ENCODE measurements around the gene C7orf25. TPM values are rescaled to one million over a fixed set of nuclear protein-coding genes. Genes with fewer than 3 reads are reported as not detected.

C7orf25 gene
- total and polyA plus RNA-seq, 10 of the 15 experiments (the other 5 are each of a cell fraction or from before 2014, with no cell fraction given) = 0.63 to 3.2 (median 1.7) TPM

DNA sequence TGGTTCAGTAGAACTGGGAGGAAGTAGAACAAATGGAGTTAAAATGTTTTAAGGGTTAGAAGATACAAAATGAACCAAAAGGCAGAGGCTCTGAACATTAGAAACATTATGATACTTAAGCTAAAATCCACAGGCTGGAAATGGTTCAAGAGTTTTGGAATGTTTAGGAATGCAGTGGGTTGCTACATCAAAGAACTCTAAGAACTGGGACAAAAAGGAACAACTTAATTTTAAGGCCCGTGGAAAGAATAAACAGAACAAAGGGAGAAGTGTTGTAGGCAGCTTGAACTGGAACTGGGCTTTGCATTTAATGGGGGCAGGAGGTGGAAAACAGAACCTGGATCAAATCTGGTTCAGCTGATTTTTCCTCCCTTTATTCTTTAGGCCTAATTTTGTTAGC, 3.5 kb upstream of the C7orf25 start (continued):
- no peak for TF ChIP-seq MXI1 (IDR thresholded peaks at IDR 0.05; ENCODE audit: low read depth, low read length)

DNA sequence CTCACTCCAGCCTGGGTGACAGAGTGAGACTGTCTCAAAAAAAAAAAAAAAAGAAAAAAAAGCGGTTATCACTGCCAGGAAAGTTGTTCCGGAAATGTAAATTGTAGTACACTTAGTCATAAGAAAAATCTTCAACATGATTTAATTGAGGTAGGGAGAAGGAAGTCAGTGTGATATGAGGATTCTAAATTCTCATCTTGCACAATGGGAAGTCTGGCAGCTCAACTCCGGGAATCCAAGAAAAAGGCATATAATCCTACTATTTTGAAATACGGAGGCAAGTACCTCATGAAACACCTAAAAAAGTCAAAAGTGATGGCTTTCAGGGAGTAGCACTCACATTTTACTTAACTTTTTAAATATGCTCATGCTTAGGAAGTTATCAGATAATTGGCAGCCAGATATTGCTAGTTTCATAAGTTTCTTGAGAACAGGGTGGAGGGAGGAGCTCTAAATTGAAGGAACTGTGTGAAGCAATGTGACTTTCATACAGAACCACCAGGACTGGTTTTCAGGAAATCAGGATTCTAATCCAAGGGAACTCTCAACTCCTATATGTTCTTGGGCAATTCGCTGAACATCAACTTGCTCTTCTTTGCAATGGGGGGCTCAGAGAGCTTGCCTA, 2.7 kb upstream of the C7orf25 start:
- Histone ChIP-seq H3K79me2 (ENCODE audit: control insufficient read depth, insufficient read depth, low read length) (peaks cover 2% of the 10 kb centered on the region; the same call in 1 of the 2 replicates), H3K9me3 (replicated peaks; ENCODE audit: control insufficient read depth, insufficient read depth, low read length) (no peaks in the 10 kb centered on the region), H3K36me3 (ENCODE audit: control insufficient read depth in 2 of 2, insufficient read depth in 2 of 2, low read length in 1 of 2) (peaks cover 7 to 10% of the 10 kb centered on the region in 2 experiments), H3K9ac (ENCODE audit: control insufficient read depth, insufficient read depth, low read length) (no peak overlapping the region), H3K4me1 (ENCODE audit: control insufficient read depth, insufficient read depth, low read length) (peaks cover 15% of the 10 kb centered on the region), H3K27me3 (replicated peaks in 1 of 2; ENCODE audit: control insufficient read depth in 2 of 2, insufficient read depth in 2 of 2, low read length in 1 of 2) (no peaks in the 10 kb centered on the region), H4K20me1 (ENCODE audit: control insufficient read depth, insufficient read depth) (no peaks in the 10 kb centered on the region), H3K4me2 (ENCODE audit: control insufficient read depth, insufficient read depth) (no peak overlapping the region), H2AFZ (ENCODE audit: control insufficient read depth, low read depth, low read length) (no peak overlapping the region), H3K27ac (ENCODE audit: control insufficient read depth, insufficient read depth) (no peak overlapping the region), H3K4me3 (no peak overlapping the region)
- ChIA-PET SMC1A (ENCODE audit: uncharacterized antibody, unreplicated experiment) (interaction anchor here (0.8 to 6.1 kb wide), 5 partner anchors 11 to 27 kb away, joined by 3 to 34 read pairs (median 5); partner anchors contain the start of genes MRPL32 and PSMA2), RAD21 (ENCODE audit: unreplicated experiment) (no interaction called here), POLR2A (interaction anchor here (0.6 to 1.2 kb wide), 3 partner anchors 9 to 926 kb away, joined by 3 to 5 read pairs (median 4); no protein-coding TSS in a partner anchor), CTCF (interaction anchor here (1.0 to 2.6 kb wide), 3 partner anchors 8 to 24 kb away, joined by 4 to 9 read pairs (median 6); no protein-coding TSS in a partner anchor)
- no peak for FAIRE-seq
- no peak for ATAC-seq
- in situ Hi-C loops (cut with MboI) (no loop called here), intact Hi-C loops (cut with micrococcal nuclease; ENCODE audit: unreplicated experiment) (no loop called here)
- no TSS peak for BruUV-seq (replicated peaks)
- DNase-seq (ENCODE audit: low read depth, low spot score) = no peak
- WGBS (ENCODE audit: insufficient coverage, insufficient replicate concordance, low lambda C conversion rate, missing lambda C conversion rate) = 72% methylated on average over 4 of the region's 5 CpGs
- TF ChIP-seq, protein P1, sequence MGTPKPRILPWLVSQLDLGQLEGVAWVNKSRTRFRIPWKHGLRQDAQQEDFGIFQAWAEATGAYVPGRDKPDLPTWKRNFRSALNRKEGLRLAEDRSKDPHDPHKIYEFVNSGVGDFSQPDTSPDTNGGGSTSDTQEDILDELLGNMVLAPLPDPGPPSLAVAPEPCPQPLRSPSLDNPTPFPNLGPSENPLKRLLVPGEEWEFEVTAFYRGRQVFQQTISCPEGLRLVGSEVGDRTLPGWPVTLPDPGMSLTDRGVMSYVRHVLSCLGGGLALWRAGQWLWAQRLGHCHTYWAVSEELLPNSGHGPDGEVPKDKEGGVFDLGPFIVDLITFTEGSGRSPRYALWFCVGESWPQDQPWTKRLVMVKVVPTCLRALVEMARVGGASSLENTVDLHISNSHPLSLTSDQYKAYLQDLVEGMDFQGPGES (IDR thresholded peaks at IDR 0.05) = no peak
- TF ChIP-seq, protein P2, sequence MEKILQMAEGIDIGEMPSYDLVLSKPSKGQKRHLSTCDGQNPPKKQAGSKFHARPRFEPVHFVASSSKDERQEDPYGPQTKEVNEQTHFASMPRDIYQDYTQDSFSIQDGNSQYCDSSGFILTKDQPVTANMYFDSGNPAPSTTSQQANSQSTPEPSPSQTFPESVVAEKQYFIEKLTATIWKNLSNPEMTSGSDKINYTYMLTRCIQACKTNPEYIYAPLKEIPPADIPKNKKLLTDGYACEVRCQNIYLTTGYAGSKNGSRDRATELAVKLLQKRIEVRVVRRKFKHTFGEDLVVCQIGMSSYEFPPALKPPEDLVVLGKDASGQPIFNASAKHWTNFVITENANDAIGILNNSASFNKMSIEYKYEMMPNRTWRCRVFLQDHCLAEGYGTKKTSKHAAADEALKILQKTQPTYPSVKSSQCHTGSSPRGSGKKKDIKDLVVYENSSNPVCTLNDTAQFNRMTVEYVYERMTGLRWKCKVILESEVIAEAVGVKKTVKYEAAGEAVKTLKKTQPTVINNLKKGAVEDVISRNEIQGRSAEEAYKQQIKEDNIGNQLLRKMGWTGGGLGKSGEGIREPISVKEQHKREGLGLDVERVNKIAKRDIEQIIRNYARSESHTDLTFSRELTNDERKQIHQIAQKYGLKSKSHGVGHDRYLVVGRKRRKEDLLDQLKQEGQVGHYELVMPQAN (conservative IDR thresholded peaks at IDR 0.05) = no peak
- TF ChIP-seq BMI1 (IDR thresholded peaks at IDR 0.05; ENCODE audit: borderline replicate concordance) = no peak
- TF ChIP-seq, protein P3, sequence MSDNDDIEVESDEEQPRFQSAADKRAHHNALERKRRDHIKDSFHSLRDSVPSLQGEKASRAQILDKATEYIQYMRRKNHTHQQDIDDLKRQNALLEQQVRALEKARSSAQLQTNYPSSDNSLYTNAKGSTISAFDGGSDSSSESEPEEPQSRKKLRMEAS (IDR thresholded peaks at IDR 0.05; ENCODE audit: low read depth, low read length) = no peak
- TF ChIP-seq, protein P4, sequence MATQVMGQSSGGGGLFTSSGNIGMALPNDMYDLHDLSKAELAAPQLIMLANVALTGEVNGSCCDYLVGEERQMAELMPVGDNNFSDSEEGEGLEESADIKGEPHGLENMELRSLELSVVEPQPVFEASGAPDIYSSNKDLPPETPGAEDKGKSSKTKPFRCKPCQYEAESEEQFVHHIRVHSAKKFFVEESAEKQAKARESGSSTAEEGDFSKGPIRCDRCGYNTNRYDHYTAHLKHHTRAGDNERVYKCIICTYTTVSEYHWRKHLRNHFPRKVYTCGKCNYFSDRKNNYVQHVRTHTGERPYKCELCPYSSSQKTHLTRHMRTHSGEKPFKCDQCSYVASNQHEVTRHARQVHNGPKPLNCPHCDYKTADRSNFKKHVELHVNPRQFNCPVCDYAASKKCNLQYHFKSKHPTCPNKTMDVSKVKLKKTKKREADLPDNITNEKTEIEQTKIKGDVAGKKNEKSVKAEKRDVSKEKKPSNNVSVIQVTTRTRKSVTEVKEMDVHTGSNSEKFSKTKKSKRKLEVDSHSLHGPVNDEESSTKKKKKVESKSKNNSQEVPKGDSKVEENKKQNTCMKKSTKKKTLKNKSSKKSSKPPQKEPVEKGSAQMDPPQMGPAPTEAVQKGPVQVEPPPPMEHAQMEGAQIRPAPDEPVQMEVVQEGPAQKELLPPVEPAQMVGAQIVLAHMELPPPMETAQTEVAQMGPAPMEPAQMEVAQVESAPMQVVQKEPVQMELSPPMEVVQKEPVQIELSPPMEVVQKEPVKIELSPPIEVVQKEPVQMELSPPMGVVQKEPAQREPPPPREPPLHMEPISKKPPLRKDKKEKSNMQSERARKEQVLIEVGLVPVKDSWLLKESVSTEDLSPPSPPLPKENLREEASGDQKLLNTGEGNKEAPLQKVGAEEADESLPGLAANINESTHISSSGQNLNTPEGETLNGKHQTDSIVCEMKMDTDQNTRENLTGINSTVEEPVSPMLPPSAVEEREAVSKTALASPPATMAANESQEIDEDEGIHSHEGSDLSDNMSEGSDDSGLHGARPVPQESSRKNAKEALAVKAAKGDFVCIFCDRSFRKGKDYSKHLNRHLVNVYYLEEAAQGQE (IDR thresholded peaks at IDR 0.05; ENCODE audit: low read depth, low read length) = no peak
- TF ChIP-seq ATF7 (IDR thresholded peaks at IDR 0.05; ENCODE audit: low read depth) = no peak
- no peak for TF ChIP-seq RCOR1 (conservative IDR thresholded peaks at IDR 0.05; ENCODE audit: low read depth, low read length)
- no peak for TF ChIP-seq ZNF207 (IDR thresholded peaks at IDR 0.05; ENCODE audit: borderline replicate concordance)
- TF ChIP-seq EGR1 (IDR thresholded peaks at IDR 0.05; ENCODE audit: borderline replicate concordance in 1 of 2, low read depth in 2 of 2, low read length in 2 of 2) = no peak

Data from GM12878 (cell line).